Activated CD4-positive, alpha-beta T cell treated with anti-CD3 and anti-CD28 coated beads, Interleukin-10, Interleukin-2, amounts not matched to agents 100 ng/mL and 50 ng/mL, durations not matched to agents 16 hours and 8 hours (primary cell): ENCODE data around the gene LDAH.

ENCODE experiments used
- DNase-seq: peaks from one replicate; pipeline ENCODE4 v3.0.0-alpha.2; 2020

Gene LDAH

DNA sequence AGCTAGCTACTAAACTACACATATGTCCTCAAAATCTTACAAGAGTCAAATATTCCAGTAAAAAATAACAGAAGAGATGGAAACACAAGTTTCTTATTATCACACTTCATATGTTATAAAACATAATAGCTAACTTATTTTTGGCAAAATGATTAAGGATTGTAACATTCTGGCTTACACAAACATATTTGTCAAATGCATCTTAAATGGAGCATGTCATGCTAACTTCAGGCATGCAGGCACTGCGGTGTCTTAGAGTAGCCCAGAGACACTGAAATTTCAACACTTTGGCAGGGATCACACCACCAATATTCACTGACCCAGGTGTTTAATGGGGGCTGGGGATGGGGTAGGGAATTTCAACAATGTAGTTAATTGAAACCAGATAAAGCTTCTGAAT is 51.6 kb downstream of the LDAH start:
- DNase-seq = no peak

DNA sequence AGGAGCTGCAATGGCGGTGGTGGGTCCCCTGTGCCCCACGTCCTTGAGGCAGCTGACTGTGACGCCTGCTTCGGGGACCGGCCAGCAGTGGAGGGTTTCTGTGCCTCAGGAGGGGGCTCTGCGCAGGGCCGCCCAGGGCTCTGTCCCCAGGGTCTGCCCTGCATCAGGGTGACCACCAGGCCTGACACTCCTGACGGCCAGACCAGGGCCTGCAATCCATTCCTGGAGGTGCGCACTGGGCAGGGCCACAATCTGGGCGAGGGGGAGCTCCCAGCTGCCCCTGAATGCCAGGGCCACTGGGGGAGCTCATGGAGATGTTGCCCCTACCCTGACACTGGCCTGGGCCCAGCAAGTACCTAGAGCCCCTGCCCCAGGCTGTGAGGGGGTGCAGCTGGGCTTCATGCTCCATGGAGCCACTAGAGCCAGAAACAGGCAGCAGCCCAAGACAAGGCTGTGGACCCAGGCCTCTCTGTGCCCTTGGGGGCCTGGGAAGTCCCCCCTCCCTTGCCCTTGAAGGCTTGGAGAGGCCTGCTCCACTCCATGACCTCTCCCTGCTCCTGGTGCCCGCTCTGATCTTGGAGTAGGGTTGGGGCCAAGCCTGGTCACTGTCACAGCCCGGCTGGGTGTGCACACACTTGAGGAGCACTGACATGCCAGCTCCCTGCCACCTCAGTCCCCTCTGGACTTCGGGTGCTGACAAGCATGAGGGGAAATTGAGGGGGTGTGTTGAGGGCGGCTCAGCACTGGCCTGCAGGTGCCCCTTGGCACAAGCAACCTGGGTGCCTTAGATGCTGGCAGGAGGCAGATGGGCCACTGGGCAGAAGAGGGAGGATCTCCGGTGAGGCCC is 55.9 kb downstream of the LDAH start:
- DNase-seq = no peak

DNA sequence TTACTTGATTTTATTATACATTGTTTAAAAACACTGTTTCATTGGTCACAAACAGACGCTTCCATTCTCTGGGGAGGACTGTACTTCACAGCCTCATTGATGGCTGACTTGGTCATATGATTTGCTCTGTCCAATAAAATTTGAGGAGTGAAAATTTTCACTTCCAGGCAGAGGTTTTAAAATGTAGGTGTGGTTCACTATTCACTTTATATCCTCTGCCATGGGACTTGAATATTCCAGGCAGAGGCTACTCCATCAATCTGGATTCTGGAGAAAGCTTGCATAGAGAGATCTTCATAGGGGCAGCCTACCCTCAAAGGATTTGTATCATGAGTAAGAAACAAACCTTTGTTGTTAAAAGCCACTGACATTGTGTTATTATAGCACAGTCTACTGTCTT is 56.7 kb downstream of the LDAH start:
- no peak for DNase-seq

DNA sequence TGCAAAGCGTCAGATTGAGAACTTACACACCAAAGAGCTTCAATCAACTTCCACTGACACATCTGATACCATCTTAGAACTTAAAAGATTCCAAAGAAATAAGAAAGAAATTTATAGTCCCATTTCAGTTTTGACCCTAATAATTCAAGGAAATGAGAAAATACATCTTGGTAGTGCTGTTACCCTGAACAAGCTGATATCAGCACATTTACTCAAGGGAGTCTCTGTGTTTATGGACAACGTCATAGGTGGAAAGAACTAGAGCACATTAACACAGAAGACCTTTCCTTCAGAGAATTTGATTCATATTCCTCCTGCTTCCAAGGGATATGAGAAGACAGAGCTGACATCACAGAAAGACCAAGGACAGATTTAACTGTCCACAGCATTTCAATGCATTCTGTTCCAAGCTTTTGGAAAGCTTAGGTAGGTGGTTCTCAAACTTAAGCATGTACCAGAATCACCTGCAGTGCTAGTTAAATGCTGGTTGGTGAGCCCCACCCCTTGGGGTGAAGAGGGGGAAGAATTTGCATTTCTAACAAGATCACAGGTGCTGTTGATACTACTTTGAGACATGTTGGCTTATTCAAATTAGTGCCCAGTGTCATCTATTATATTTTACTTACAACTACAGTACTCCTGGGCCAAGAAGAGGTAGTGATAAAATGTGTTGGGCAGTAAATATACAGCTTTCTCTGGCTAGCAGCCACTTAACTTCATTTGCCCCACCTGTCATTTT is 59.8 kb downstream of the LDAH start:
- DNase-seq = no peak

- no peak for DNase-seq
These were observed 63.4 kb downstream of the LDAH start for GRCh38 chr2:20759487-20759886.

GRCh38 chr2:20758997-20759396 is 63.9 kb downstream of the LDAH start:
- no peak for DNase-seq

DNA sequence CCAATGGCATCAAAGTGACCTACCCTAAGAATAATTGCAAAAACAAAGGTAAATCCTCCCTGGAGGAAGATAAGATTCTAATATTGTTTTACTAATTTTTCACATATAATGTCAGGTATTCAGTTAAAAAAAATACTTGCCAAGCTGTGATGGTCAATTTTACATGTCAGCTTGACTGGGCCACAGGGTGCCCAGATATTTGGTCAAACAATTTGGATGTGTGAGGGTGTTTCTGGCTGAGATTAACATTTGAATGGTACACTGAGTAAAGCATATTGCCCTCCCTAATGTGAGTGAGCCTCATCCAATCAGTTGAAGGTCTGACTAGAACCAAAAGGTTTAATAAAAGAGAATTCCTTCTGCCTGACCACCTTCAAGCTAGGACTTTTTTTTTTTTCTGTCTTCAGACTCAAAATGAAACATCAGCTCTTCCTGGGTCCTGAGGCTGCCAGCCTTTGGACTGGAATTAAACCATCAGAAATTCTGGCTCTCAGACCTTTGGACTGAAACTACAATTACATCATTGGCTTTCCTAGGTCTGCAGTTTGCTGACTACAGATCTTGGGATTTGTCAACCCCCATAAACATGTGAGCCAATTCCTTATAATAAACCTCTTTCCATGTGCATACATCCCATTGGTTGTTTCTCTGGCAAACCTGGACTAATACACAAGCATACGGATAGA is 65.4 kb downstream of the LDAH start:
- no peak for DNase-seq

DNA sequence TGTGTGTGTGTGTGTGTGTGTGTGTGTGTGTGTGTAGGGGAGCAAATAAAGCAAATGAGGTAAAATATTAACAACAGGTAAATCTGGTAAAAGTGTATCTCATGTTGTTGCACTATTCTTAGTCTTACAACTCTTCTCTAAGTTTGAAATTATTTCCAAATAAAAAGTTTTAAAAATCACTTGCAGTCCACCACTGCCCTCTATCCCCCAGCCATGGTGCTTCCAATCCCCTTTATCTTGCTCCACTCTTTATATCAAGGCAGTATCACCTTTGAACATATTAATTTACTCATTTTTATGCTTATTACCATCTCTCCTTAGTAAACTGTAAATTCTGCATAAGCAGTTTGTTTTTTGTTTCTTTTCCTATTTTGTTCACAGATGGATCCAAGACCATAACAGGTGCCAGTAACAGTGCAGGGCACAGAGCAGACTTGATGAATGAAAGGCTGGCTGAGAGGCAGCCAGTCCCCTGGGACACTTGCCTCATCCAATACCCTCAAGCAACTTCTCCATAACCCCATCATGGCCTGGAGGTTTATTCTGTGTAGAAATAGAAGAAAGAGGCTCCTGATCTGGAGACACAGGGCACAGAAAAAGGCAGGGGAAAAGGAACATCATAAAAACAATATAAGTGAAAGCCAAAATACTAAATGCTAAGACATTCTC is 67.6 kb downstream of the LDAH start:
- DNase-seq = no peak

DNA sequence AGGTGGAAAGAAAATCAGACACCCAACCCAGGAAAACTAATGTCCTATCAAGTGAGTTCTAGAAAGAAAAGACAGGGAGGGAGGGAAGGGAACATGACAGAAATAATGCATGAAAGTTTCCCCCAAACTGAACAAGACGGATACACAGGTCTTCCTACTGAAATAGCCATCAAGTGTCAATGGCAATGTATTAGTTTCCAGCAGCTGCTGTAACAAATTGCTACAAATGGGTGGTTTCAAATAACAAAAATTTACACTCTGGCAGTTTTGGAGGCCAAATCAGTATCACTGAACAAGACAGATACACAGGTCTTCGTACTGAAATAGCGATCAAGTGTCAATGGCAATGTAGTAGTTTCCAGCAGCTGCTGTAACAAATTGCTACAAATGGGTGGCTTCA is 70.6 kb downstream of the LDAH start:
- DNase-seq = no peak

DNA sequence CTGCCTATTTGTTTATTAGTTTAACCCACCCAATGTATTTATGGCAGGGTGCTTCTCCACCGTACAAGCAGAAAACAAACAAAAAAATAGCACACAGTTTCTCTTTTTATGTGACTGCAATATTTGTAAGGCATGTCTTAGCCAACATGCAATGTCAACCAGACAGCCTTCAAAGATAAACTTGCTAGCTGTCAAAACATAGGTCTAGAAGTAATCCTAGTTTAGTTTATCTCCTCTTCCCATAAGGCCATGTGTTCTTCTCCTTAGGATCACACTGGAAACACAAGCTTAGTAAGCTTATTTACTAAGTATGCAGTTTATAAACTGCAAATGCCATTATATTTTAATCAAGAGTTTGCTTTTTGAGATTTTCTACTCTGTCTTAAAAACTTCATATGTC is 75.6 kb downstream of the LDAH start:
- no peak for DNase-seq

GRCh38 chr2:20745924-20746555 is 76.9 kb downstream of the LDAH start:
- no peak for DNase-seq

DNA sequence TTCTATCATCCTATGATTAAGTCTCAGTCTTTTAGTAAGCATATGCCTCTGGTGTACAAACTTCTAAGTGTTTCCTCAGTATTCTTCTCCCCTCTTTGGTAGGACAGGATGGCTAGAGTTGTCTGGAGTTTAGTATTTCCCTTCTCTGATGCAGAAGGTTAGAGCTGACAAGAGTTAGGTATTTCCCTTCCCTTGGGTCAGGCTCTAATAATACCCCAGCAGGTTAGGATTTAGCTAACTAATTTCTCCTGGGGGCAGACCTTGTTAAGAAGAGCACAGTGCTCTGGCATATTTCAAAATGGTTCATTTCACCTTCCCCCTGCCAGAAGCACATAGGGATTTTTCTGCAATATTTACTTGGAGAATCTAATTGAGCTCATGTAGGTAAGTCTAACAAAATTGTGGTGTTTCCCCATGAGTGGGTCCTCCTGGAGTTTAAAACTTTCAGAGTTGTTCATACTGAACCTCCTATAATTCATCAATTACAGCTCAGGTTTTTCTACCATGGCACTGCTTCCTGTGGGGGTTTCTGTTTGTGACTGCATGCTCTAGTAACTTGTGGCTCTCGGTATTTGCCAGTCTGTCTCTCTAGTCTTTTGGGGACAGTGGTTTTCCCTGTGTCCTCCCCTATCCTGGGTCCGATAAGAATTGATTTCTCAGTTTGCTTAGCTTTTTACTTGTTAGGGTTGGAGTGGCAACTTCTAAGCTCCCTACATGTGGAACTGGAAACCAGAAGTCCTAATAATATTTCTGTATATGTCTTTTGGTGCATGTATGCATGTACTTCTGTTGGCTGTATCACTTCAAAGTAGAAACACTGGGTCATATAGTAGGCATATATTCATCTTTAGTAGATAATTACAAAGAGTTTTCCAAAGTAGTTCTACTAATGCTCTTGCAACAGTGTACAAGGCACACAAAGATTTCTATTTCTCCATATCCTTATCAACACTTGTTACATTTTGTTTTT is 78.2 kb downstream of the LDAH start:
- no peak for DNase-seq

GRCh38 chr2:20738772-20739171 is 84.1 kb downstream of the LDAH start:
- no peak for DNase-seq

GRCh38 chr2:20737505-20737904 is 85.4 kb downstream of the LDAH start:
- DNase-seq = peak; percentile 37

DNA sequence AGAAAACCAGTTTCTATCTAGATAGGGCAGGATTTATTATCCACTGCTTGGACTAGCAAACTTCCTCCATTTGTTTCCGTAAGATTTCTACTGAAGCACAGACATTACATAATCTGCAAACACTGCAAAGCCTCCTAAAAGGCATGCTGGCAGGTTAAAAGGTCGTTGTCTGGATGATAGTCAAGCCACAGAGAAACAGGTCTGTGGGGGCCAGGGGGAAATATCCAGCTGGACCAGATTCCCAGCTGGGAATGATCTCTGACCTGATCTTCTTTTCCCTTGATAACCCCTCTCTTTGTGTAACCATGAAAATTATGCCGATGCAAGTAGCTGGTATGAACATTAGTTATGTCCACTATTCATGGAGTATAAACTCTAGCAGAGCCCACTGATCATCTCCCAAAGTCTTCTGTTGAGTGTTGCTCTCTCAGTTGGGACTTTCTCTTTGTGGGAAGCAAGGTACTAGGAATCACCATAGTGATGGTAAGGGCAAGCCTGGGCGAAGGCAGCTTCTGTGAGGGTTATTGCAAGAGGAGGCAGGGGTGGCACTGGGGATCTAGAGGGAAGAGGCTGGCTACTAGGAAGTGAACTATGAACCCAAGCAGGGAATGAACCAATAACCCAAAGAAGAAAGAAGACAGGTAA is 94.7 kb downstream of the LDAH start:
- no peak for DNase-seq

DNA sequence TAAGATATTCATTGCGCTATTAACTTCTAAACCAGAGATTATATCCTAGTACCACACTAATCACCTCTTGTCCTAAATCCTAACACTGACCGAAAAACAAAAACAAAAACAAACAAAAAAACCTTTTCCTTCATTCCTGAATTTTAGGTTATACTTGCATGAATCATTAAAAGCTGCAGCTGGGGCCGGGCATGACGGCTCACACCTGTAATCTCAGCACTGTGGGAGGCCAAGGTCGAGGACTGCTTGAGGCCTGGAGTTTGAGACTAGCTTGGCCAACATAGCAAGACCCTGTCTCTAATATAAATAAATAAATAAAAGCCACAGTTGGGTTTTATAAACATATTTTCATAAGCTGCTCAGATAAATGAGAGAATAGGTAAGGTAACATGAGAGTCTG is 96.0 kb downstream of the LDAH start:
- DNase-seq = no peak

DNA sequence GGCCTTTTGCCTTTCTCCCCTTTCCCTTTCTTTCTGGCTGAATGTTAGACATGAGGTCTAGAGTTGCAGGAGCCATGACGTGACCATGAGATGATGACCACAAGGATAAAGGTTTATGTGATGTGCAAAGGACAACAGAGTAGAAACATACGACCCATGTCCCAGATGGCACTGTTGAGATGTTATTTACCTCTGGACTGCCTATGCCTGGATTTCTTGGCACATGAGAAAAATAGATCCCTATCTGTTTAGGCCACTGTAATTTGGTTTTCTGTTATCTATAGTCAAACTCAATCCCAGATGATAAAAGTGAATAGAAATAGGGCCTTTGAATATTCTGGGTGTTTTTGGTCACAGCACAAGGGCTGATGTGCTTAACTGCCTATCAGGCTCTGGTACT is 97.1 kb downstream of the LDAH start:
- DNase-seq = no peak

DNA sequence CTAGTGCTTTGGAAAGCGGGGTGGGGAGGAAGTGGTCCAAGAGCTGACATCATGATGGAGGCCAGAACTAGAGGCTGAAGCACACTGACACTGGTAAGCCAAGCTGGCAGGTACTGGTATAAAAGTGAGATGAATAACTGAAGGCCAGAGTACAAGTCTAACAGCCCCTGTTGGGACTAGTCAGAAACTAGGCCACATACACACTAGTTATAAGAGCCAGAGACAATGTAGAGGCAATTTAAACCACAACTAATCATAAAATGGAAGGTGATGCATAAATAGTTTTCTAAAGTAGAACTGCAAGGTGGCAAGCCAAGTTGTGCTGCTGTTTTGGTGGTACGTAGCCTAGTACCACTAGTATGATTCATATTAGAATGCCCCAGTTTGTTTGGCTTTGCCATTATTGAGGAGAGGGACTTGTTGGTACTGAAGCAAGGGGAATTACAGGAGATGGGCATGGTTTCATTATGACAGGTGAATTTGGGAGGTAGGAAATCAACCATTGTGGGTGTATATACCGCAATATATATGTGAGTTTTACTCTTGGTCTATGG is 98.3 kb downstream of the LDAH start:
- DNase-seq = no peak

GRCh38 chr2:20723543-20723942 is 99.4 kb downstream of the LDAH start:
- DNase-seq = no peak

DNA sequence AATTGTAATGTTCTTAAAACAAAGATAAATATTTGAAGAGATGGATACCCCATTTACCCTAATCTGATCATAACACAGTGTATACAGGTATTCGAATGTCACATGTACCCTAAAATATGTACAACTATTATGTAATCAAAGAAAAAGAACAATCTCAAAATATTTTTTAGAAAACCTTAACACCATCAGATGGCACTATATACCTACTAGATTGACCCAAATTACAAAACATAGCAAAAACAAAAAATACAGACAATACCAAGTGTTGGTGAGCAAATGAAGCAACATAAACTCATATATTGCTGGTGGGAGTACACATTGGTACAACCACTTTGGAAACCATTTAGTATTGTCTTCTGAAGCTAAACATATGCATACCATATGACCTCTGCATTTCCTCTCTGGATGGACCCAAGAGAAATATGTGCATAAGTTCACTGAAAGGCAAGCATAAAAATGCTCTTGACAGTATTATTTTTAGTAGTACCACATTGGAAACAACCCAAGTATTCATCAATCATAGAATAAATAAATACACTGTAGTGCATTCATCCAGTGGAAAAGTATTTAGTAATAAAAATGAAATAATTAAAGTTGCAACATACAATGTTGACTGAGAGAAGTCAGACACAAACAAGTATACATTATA is 100.2 kb downstream of the LDAH start:
- DNase-seq = no peak
